Endothelial cell of umbilical vein (primary cell): ENCODE measurements around the gene GTSE1. TPM values are rescaled to one million over a fixed set of nuclear protein-coding genes. Genes with fewer than 3 reads are reported as not detected.

Experiments
- BruUV-seq: library from RNA; stranded (reverse); fragments of 400-500 nt; replicated peaks from 2 replicates; lab custom pipeline; 2021; lab: Mats Ljungman, UMichigan
- CTCF ChIA-PET: fragments of 300-600, 350-600 bp; sonication (Branson Sonifier 250); formaldehyde crosslinking; loops from one replicate; lab custom pipeline; 2021; ENCODE audit warnings: antibody characterized with exemption, inconsistent platforms; lab: Charles Lee
- POLR2A ChIA-PET: fragments of 300-600, 350-600 bp; sonication (Branson Sonifier 250); formaldehyde crosslinking; loops from one replicate; lab custom pipeline; 2021; ENCODE audit warnings: antibody characterized with exemption, inconsistent platforms; lab: Charles Lee
- DNase-seq: peaks from one replicate; pipeline ENCODE4 v3.0.0-alpha.2; 2011; ENCODE audit warnings: low read depth, low spot score
- FAIRE-seq: peaks from 2 replicates; lab custom pipeline; 2011; peaks lifted over from hg19 to GRCh38; lab: Jason Lieb, UNC
- H2AFZ ChIP-seq: 2 replicates; pipeline ENCODE4 v1.6.0; 2012; ENCODE audit warnings: low read depth, low read length, control low read depth, inconsistent platforms
- H3K27ac ChIP-seq: 2 replicates; pipeline ENCODE4 v1.5.1; 2011; ENCODE audit warnings: low read depth, mild to moderate bottlenecking, control low read depth, low read length, moderate library complexity; ENCODE audit not compliant: insufficient read depth
- H3K27me3 ChIP-seq, 2 experiments: 2 replicates each; pipeline versions ENCODE4 v1.6.0 to v1.6.1; 2011; ENCODE audit warnings: low read length in 2 of 2, mixed read lengths in 1 of 2; ENCODE audit not compliant: control insufficient read depth in 2 of 2, insufficient read depth in 2 of 2
- H3K36me3 ChIP-seq, 2 experiments: 2 replicates in 1 of 2; 3 replicates in 1 of 2; pipeline ENCODE4 v1.5.1; 2011; ENCODE audit warnings: low read length in 2 of 2, mild to moderate bottlenecking in 1 of 2, moderate library complexity in 1 of 2; ENCODE audit not compliant: control insufficient read depth in 2 of 2, insufficient read depth in 2 of 2; ENCODE audit errors: extremely low read depth in 1 of 2
- H3K4me1 ChIP-seq: 3 replicates; pipeline ENCODE4 v1.5.1; 2011; ENCODE audit warnings: mild to moderate bottlenecking, low read length; ENCODE audit not compliant: control insufficient read depth, insufficient read depth; ENCODE audit errors: extremely low read depth
- H3K4me2 ChIP-seq: 2 replicates; pipeline ENCODE4 v1.6.1; 2011; ENCODE audit warnings: low read length, control low read depth, mixed read lengths; ENCODE audit not compliant: insufficient read depth
- H3K4me3 ChIP-seq, 3 experiments: fragments of 200-600 bp in 1 of 3; sonication (generic), shearing (Covaris generic) in 1 of 3; replicated peaks in 1 of 3; 2 replicates each; pipeline ENCODE4 v1.5.1; 2011 to 2016; ENCODE audit warnings: control low read depth in 3 of 3, low read length in 3 of 3, mild to moderate bottlenecking in 2 of 3, inconsistent platforms in 1 of 3, low read depth in 1 of 3, moderate library complexity in 1 of 3; ENCODE audit not compliant: insufficient read depth in 1 of 3
- H3K79me2 ChIP-seq: 2 replicates; pipeline ENCODE4 v1.6.0; 2012; ENCODE audit warnings: low read length, inconsistent platforms; ENCODE audit not compliant: control insufficient read depth, insufficient read depth
- H3K9ac ChIP-seq: replicated peaks from 2 replicates; pipeline ENCODE3; 2011; ENCODE audit warnings: low read length, control low read depth; ENCODE audit not compliant: insufficient read depth; ENCODE audit errors: extremely low read depth
- H3K9me1 ChIP-seq: replicated peaks from 3 replicates; pipeline ENCODE4 v1.6.0; 2011; ENCODE audit warnings: mild to moderate bottlenecking, low read length; ENCODE audit not compliant: control insufficient read depth, insufficient read depth; ENCODE audit errors: extremely low read depth
- H3K9me3 ChIP-seq: replicated peaks from 2 replicates; pipeline ENCODE4 v1.5.1; 2012; ENCODE audit warnings: low read length, inconsistent platforms; ENCODE audit not compliant: control insufficient read depth, insufficient read depth
- H4K20me1 ChIP-seq: replicated peaks from 2 replicates; pipeline ENCODE3; 2011; ENCODE audit warnings: mild to moderate bottlenecking, low read length; ENCODE audit not compliant: control insufficient read depth, insufficient read depth; ENCODE audit errors: extremely low read depth
- EZH2 ChIP-seq: IDR thresholded peaks from 2 replicates; pipeline ENCODE4 v1.6.1; 2012; ENCODE audit warnings: borderline replicate concordance, low read depth, mild to moderate bottlenecking, moderate library complexity, low read length, inconsistent platforms; ENCODE audit not compliant: severe bottlenecking
- FOS ChIP-seq: IDR thresholded peaks from 2 replicates; pipeline ENCODE4 v1.6.1; 2011; ENCODE audit warnings: mild to moderate bottlenecking, low read length, moderate library complexity, borderline replicate concordance; ENCODE audit not compliant: insufficient read depth
- GATA2 ChIP-seq: IDR thresholded peaks from 2 replicates; pipeline ENCODE4 v1.7.0; 2011; ENCODE audit warnings: low read depth, mild to moderate bottlenecking, moderate library complexity, mixed read lengths, low read length; ENCODE audit not compliant: insufficient read length, insufficient read depth
- JUN ChIP-seq: IDR thresholded peaks from 2 replicates; pipeline ENCODE4 v1.6.1; 2011; ENCODE audit warnings: borderline replicate concordance, low read depth; ENCODE audit not compliant: insufficient read length, insufficient read depth
- MYC ChIP-seq: IDR thresholded peaks from one replicate; pipeline ENCODE4 v1.6.1; 2011; ENCODE audit warnings: mild to moderate bottlenecking, low read depth, low read length
- POLR2A ChIP-seq: IDR thresholded peaks from 2 replicates; pipeline ENCODE4 v1.6.1; 2012; ENCODE audit warnings: low read depth, mild to moderate bottlenecking, control low read depth, low read length
- POLR2AphosphoS5 ChIP-seq: IDR thresholded peaks from 2 replicates; pipeline ENCODE4 v1.6.1; 2012; ENCODE audit warnings: low read depth, mild to moderate bottlenecking, control low read depth, low read length, moderate library complexity; ENCODE audit not compliant: insufficient read depth
- dilution Hi-C: fragments of 300-500 bp; cut with MboI; formaldehyde crosslinking; loops from one replicate; pipeline ENCODE4 v1.15.0; 2019; ENCODE audit warnings: low sequenced_read_pairs; ENCODE audit not compliant: extremely low pct_ligation_motif_present
- intact Hi-C: fragments of 100-400 bp; cut with micrococcal nuclease; formaldehyde crosslinking; loops from one replicate; pipeline ENCODE4 v1.10.0; 2022
- polyA plus RNA-seq, 4 experiments: library from polyadenylated mRNA; depleted of rRNA in 3 of 4; stranded (reverse) in 3 of 4; unstranded in 1 of 4; fragments of >200 nt; gene quantifications; 2 replicates each; pipeline versions ENCODE4 v1.2.1 to v1.2.3, GENCODE V29; 2011 to 2012; ENCODE audit warnings: missing spikeins in 1 of 4
- total RNA-seq: library from RNA; stranded (reverse); gene quantifications from 2 replicates; pipeline ENCODE4 v1.2.3, GENCODE V29; 2021
- TF ChIP-seq, protein P1 (sequence below), 2 donors: IDR thresholded peaks; 1 replicate in 1 of 2; 2 replicates in 1 of 2; pipeline ENCODE4 v1.5.1; 2011; ENCODE audit warnings: low read length in 2 of 2, mild to moderate bottlenecking in 2 of 2, moderate library complexity in 2 of 2, control low read depth in 1 of 2, inconsistent platforms in 1 of 2, low read depth in 1 of 2; ENCODE audit not compliant: insufficient read depth in 1 of 2; ENCODE audit errors: extremely low read depth in 1 of 2

Gene GTSE1
- total and polyA plus RNA-seq, 2 donors (not counting 3 experiments of a cell fraction or from before 2014, with no cell fraction given) = 25.9 to 57.2 TPM

DNA sequence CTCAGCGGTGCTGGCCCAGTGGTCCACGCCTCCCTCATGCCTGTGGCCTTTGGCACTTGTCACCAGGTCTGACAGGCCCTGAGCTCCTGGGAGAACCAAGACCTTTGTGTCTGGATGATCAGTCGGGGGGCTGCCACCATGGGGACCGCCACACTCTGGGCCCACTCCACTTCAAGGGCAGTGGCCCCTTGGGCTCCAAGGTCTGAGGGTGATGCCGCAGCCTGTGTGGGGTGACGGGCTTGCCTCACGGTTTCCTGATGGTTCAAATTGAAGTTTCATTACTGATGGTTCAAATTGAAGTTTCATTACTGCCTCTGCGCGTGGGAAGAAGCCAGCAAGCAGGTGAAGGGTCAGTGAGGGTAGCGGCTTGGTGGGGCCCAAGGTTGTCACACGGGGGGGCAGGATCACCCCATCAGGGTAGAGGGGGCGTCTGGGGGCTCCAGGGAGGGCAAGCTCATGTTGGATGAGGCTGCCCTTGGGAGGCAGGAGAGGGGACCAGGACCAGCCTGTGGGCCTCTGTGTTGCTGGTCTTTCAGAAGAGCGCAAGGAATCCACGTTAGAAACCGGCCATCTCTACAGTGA lies 66.4 kb downstream of the GTSE1 start:
- DNase-seq (no peak), FAIRE-seq (no peak)
- Histone ChIP-seq H3K9me3 (no peaks in the 10 kb centered on the region), H3K9ac (no peak overlapping the region), H3K4me3 (no peak overlapping the region), H3K9me1 (no peaks in the 10 kb centered on the region), H3K36me3 (no peaks in the 10 kb centered on the region), H3K4me2 (no peak overlapping the region), H3K27me3 (no peaks in the 10 kb centered on the region), H2AFZ (no peak overlapping the region), H3K4me1 (no peaks in the 10 kb centered on the region), H3K27ac (no peak overlapping the region), H3K79me2 (no peaks in the 10 kb centered on the region), H4K20me1 (no peaks in the 10 kb centered on the region)
- intact Hi-C loops = no loop called here
- CTCF ChIA-PET = interaction anchor here (0.6 kb wide), 1 partner anchor 180 kb away, joined by 3 read pairs; no protein-coding TSS in a partner anchor
- TF ChIP-seq POLR2A (no peak), JUN (no peak), EZH2 (no peak)
- TF ChIP-seq, protein P1, sequence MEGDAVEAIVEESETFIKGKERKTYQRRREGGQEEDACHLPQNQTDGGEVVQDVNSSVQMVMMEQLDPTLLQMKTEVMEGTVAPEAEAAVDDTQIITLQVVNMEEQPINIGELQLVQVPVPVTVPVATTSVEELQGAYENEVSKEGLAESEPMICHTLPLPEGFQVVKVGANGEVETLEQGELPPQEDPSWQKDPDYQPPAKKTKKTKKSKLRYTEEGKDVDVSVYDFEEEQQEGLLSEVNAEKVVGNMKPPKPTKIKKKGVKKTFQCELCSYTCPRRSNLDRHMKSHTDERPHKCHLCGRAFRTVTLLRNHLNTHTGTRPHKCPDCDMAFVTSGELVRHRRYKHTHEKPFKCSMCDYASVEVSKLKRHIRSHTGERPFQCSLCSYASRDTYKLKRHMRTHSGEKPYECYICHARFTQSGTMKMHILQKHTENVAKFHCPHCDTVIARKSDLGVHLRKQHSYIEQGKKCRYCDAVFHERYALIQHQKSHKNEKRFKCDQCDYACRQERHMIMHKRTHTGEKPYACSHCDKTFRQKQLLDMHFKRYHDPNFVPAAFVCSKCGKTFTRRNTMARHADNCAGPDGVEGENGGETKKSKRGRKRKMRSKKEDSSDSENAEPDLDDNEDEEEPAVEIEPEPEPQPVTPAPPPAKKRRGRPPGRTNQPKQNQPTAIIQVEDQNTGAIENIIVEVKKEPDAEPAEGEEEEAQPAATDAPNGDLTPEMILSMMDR (IDR thresholded peaks at IDR 0.05; ENCODE audit: extremely low read depth in 1 of 2, insufficient read depth in 1 of 2, low read depth in 1 of 2, low read length in 2 of 2) = no peak
- POLR2A ChIA-PET = no interaction called here
- dilution Hi-C loops = no loop called here
- BruUV-seq = no TSS peak

DNA sequence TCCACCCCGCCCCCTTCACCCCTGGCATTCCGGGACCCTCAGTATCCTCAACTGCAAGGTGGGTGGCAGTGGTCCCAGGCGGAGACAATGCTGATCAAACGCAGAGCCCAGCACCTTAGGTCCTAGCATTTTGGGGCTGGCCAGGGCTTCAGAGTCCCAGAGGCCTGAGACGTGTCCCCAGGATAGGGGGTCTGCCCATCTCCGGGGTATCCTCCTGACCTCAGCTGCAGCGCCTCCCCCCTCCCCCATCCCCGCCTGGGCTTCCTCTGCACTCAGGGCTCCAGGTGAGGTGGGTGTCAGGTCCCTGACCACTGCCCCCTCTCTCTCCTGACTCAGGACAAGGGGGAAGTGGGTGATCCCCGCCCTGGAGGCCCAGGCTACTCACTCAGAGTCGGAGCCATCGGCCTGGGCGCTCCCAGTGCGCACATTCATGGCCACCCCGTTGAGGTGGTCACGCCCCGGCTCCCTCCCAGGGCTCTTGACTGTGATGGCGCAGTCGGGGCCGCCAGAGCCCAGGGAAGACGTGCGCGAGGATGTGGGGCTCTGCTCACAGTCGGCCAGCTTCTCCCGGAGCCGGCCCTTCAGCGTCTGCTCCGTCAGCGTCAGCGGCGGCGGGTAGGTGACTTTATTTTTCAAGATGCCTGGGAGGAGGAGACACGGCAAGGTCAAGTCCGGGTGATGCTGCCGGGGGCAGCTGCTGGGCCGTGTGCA lies 67.1 kb downstream of the GTSE1 start:
- Histone ChIP-seq H3K4me3 (no peak overlapping the region), H3K27ac (no peak overlapping the region), H4K20me1 (no peaks in the 10 kb centered on the region), H3K36me3 (no peaks in the 10 kb centered on the region), H3K9ac (no peak overlapping the region), H3K27me3 (no peaks in the 10 kb centered on the region), H3K9me3 (no peaks in the 10 kb centered on the region), H3K9me1 (no peaks in the 10 kb centered on the region), H3K4me1 (no peaks in the 10 kb centered on the region), H3K4me2 (no peak overlapping the region), H2AFZ (no peak overlapping the region), H3K79me2 (no peaks in the 10 kb centered on the region)
- dilution Hi-C loops = no loop called here
- no TSS peak for BruUV-seq
- ChIA-PET CTCF (no interaction called here), POLR2A (no interaction called here)
- no peak for FAIRE-seq
- TF ChIP-seq MYC = no peak
- TF ChIP-seq, protein P1 (IDR thresholded peaks at IDR 0.05; ENCODE audit: extremely low read depth in 1 of 2, insufficient read depth in 1 of 2, low read depth in 1 of 2, low read length in 2 of 2) = no peak
- TF ChIP-seq POLR2AphosphoS5 = no peak
- TF ChIP-seq GATA2 = no peak
- TF ChIP-seq FOS = no peak
- TF ChIP-seq JUN = no peak
- intact Hi-C loops = no loop called here
- DNase-seq = no peak
